Parathyroid adenoma (tissue), 2 donors: ENCODE data around the gene VPS33A.

ENCODE experiments used
- H2AFZ ChIP-seq: fragments of 300-600 bp; sonication (generic); one replicate; pipeline ENCODE4 v1.7.0; 2017; ENCODE audit warnings: antibody characterized with exemption, mild to moderate bottlenecking
- H3K27ac ChIP-seq: fragments of 300-600 bp; sonication (generic); one replicate; pipeline ENCODE4 v1.7.0; 2017
- H3K27me3 ChIP-seq: fragments of 300-600 bp; sonication (generic); one replicate; pipeline ENCODE4 v1.7.0; 2017; ENCODE audit warnings: low read length; ENCODE audit not compliant: control insufficient read depth, insufficient read depth
- H3K36me3 ChIP-seq: fragments of 300-600 bp; sonication (generic); one replicate; pipeline ENCODE4 v1.7.0; 2017; ENCODE audit warnings: low read length; ENCODE audit not compliant: control insufficient read depth, insufficient read depth
- H3K4me1 ChIP-seq: fragments of 300-600 bp; sonication (generic); one replicate; pipeline ENCODE4 v1.7.0; 2017; ENCODE audit warnings: control low read depth
- H3K4me2 ChIP-seq: fragments of 300-600 bp; sonication (generic); one replicate; pipeline ENCODE4 v1.7.0; 2017; ENCODE audit warnings: low read length
- H3K4me3 ChIP-seq: fragments of 300-600 bp; sonication (generic); one replicate; pipeline ENCODE4 v1.7.0; 2017; ENCODE audit warnings: low read depth, low read length
- H3K79me2 ChIP-seq: fragments of 300-600 bp; sonication (generic); one replicate; pipeline ENCODE4 v1.7.0; 2017; ENCODE audit warnings: control low read depth
- H3K9ac ChIP-seq: fragments of 300-600 bp; sonication (generic); one replicate; pipeline ENCODE4 v1.7.0; 2017; ENCODE audit warnings: mild to moderate bottlenecking
- H3K9me3 ChIP-seq: fragments of 300-600 bp; sonication (generic); one replicate; pipeline ENCODE4 v1.7.0; 2017; ENCODE audit warnings: low read length; ENCODE audit not compliant: control insufficient read depth
- CTCF ChIP-seq: fragments of 300-600 bp; sonication (generic); IDR thresholded peaks from one replicate; pipeline ENCODE4 v1.7.0; 2017; ENCODE audit warnings: antibody characterized with exemption, mild to moderate bottlenecking
- donor health status: primary hyperparathyroidism.

Gene VPS33A

DNA sequence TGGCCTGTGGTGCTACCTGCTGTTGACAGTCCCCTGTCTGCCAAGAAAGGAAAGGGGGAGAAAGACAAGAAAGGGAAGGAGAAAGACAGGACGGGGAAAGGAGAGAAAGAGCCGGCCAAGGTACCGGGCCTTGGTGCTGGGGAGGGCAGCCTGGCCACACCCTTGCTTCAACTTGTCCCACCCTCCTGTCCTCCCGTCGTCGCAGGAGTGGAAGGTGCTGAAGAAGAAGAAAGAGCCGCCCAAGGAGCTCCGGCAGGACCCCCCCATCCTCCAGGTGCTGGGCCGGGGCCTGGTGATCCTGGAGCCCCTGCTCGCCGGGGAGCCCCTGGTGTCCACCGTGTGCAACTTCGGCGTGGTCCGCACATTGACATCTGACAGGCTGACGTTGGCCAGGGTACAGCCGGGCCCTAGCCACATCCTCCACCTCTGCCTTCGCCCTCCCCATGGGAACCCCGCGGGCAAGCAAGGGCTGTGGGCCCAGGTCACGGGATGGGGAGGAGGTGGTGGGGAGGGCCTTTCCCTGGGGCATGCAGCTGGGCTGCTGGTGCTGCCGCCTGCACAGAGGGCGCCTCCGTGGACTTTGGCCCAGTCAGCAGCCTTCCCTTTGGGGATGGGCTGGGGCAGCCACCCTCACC, 65.6 kb downstream of the VPS33A start:
- Histone ChIP-seq H3K4me1 (no peaks in the 10 kb centered on the region), H3K79me2 (no peaks in the 10 kb centered on the region), H3K36me3 (no peaks in the 10 kb centered on the region), H3K27ac (no peak overlapping the region), H2AFZ (no peak overlapping the region), H3K9ac (no peak overlapping the region), H3K4me2 (no peak overlapping the region), H3K27me3 (no peaks in the 10 kb centered on the region), H3K9me3 (no peaks in the 10 kb centered on the region), H3K4me3 (no peak overlapping the region)
- no peak for TF ChIP-seq CTCF

- H3K79me2 ChIP-seq = no peaks in the 10 kb centered on the region
- H3K27me3 ChIP-seq = no peaks in the 10 kb centered on the region
- H3K4me2 ChIP-seq = no peak overlapping the region
- H3K4me3 ChIP-seq = no peak overlapping the region
- no peaks in the 10 kb centered on the region for H3K36me3 ChIP-seq
- no peaks in the 10 kb centered on the region for H3K9me3 ChIP-seq
- H3K4me1 ChIP-seq = no peaks in the 10 kb centered on the region
- H3K9ac ChIP-seq = no peak overlapping the region
- no peak for TF ChIP-seq CTCF
- no peak overlapping the region for H2AFZ ChIP-seq
- no peak overlapping the region for H3K27ac ChIP-seq
Observed at GRCh38 chr12:122199484-122200355, 66.6 kb downstream of the VPS33A start.

- H3K36me3 ChIP-seq = no peaks in the 10 kb centered on the region
- no peak overlapping the region for H3K4me2 ChIP-seq
- H3K9me3 ChIP-seq = no peaks in the 10 kb centered on the region
- no peak overlapping the region for H3K9ac ChIP-seq
- H3K79me2 ChIP-seq = no peaks in the 10 kb centered on the region
- no peak overlapping the region for H3K27ac ChIP-seq
- TF ChIP-seq CTCF = no peak
- no peaks in the 10 kb centered on the region for H3K27me3 ChIP-seq
- H2AFZ ChIP-seq = no peak overlapping the region
- no peak overlapping the region for H3K4me3 ChIP-seq
- H3K4me1 ChIP-seq = no peaks in the 10 kb centered on the region
Observed at GRCh38 chr12:122197612-122197966, 68.7 kb downstream of the VPS33A start.

- Histone ChIP-seq H2AFZ (no peak overlapping the region), H3K4me2 (no peak overlapping the region), H3K9ac (no peak overlapping the region), H3K4me3 (no peak overlapping the region), H3K27me3 (no peaks in the 10 kb centered on the region), H3K9me3 (no peaks in the 10 kb centered on the region), H3K79me2 (no peaks in the 10 kb centered on the region), H3K4me1 (no peaks in the 10 kb centered on the region), H3K27ac (no peak overlapping the region), H3K36me3 (no peaks in the 10 kb centered on the region)
- no peak for TF ChIP-seq CTCF
Observed at GRCh38 chr12:122195405-122195804, 70.9 kb downstream of the VPS33A start.

- no peaks in the 10 kb centered on the region for H3K4me1 ChIP-seq
- no peak overlapping the region for H3K4me3 ChIP-seq
- H3K27ac ChIP-seq = no peak overlapping the region
- no peaks in the 10 kb centered on the region for H3K36me3 ChIP-seq
- H3K9ac ChIP-seq = no peak overlapping the region
- no peaks in the 10 kb centered on the region for H3K79me2 ChIP-seq
- no peak for TF ChIP-seq CTCF
- no peaks in the 10 kb centered on the region for H3K9me3 ChIP-seq
- no peak overlapping the region for H3K4me2 ChIP-seq
- H3K27me3 ChIP-seq = no peaks in the 10 kb centered on the region
- H2AFZ ChIP-seq = no peak overlapping the region
Observed at GRCh38 chr12:122194804-122195203, 71.5 kb downstream of the VPS33A start.
